HPDE6-E6E7 (cell line): ENCODE data around the gene IGLL5.
"Not testable (repeated sequence)": the region's sequence is repeated elsewhere in the genome, so short reads cannot be mapped to it uniquely, and the experiment has no call there.

Source experiments
- DNase-seq: peaks from one replicate; pipeline ENCODE4 v3.0.0; 2011; ENCODE audit warnings: missing footprints; ENCODE audit errors: extremely low spot score

Gene IGLL5

GRCh38 chr22:22900527-22901205, 13.1 kb downstream of the IGLL5 start:
- DNase-seq, result not testable (repeated sequence)

DNA sequence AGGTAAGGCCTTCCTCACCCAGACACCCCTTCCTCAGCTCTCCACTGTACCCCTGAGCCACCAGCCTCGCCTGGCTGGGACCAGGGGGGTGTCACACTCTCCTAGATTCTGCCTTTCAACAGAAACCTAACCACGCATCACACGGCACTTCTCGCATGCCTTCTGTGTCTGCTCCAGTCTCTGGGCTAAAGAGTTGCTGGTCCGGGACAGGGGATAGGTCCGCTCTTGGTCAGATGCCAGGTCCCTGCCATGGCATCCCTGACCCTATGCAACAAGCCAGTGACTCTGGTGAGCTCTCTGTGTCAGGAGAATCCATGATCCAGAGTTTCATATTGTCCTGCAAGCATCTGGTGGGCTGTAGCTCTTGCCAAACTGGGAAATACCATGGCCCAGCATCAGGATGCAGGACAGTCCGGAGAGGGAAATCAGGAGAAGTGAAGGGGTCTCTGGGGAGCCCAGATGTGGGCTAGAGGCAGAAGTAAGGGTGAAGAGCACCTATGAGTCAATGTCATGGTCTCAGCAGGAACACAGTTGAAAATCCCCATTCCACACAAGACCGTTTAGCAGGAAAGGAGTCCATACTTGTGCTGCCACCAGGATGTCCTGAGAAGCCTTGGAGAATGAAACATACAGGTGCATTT, 14.1 kb downstream of the IGLL5 start:
- DNase-seq, result no peak

DNA sequence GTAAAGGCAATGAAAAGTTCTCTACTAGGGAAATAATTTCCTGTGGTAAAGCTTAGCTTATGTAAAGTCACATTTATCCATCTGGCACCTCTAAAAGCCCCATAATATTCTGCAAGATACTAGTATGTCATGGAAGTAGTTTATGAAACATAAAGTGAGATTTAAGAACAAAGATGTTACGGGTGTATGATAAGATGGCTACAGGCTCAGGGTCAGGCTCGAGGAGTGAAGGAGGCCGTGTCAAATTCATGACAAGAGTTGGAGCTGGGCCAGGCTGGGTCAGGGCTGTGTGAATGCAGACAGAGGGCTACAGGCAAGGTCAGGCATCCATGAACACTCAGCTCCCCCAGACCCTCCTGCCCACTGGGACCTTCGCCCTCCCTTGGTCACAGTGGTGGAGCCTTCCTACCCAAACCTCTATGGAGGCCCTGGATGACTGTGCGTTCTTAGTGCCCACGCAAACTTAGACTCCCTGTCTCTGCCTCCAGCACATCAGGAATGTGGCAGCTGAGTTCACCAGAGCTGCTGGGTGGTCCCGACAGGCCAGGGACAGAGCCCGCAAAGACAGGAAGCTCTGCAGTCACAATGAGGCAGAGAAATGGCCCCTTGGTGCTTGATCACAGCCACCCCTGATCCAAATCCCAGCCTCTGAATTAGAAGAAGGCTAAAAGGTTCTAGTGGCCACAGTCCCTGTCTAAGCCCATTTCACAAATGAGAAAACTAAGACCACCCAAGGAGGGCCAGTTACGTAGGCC, 14.8 kb downstream of the IGLL5 start:
- DNase-seq, result no peak

DNA sequence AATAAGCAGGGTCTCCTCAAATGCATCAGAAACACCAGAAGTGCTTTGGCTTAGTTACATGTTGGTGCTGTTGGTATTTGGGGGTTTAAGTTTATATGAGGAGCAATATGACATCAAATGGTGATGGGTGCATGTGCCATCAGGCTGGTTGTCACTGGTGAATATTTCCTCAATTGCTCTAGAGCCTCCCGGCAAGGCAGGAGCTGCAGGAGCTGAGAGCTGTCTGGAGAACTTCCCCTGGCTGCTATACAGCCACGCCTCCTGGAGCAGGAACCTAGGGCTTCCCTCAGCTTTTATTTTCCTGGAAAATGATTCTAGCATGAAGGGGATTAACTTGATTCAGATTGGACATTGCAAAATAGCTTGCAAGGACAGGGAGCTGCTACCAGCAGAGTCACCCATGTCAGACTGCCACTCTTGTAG, 15.8 kb downstream of the IGLL5 start:
- DNase-seq, result no peak

DNA sequence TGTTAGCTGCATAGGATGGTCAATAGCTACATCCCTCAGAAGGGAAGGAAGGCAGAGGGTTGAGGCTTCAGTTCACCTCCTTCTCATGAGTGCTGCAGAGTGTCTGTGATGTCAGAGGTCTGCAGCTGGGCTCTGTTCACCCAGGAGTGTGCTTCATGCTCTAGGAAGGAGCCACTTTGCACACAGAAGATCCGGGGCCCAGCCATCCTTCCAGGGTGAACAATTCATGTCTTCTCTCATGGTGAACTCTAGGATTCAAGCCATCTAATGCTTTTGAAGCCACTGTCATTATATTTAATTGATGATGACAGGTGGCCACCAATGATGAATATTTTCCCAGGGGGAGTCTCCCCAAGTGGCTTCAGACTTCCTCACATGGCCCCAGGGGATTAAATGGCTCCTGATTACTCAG, 16.2 kb downstream of the IGLL5 start:
- DNase-seq, result not testable (repeated sequence)

- DNase-seq, result not testable (repeated sequence)
Measured at GRCh38 chr22:22904736-22905135, 17.1 kb downstream of the IGLL5 start.

DNA sequence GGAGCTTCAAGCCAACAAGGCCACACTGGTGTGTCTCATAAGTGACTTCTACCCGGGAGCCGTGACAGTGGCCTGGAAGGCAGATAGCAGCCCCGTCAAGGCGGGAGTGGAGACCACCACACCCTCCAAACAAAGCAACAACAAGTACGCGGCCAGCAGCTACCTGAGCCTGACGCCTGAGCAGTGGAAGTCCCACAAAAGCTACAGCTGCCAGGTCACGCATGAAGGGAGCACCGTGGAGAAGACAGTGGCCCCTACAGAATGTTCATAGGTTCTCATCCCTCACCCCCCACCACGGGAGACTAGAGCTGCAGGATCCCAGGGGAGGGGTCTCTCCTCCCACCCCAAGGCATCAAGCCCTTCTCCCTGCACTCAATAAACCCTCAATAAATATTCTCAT, 18.8 kb downstream of the IGLL5 start:
- DNase-seq, result not testable (repeated sequence)

GRCh38 chr22:22906907-22907550, 19.4 kb downstream of the IGLL5 start:
- DNase-seq, result no peak

DNA sequence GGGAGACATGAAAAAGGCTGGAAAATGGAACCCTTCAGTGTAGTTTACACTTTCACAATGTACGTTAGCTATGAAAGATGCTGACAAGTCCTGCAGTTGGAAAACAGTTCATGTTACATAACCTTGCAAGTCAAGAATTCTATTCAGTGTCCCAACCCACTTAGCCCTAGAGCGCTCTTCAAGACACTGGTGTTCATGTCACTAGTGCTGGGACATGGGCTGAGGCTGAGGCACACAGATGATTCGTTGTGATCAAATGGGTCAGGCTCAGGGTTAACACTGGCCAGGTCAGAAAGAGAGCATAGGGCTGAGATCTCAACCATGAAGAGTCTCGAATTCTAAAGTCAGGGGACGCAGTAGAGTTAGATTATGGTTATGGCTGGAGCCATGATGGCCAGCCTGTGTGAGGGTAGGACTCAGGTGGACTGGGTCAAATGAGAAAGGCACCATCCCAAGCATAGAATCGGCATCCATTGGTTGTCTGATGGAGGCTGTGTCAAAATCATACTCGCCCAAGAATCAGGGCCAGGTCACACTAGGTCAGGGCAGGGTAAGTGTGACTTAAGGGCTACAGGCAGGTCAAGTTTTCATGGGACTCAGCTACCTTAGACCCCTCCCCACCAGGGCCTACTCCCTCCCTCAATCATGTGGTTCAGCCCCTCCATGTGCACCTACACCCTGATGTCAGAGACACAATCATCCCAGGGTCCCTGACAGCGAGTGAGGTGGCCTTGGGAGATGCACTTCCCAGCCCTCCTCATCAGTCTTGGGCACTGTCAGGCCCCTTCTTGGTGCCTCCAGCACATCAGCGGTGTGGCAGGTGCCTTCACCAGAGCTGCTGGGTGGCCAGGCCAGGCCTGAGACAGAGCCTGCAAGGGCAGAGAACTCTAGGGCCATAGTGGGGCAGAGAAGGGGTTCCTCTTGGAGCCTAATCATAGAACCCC, 20.2 kb downstream of the IGLL5 start:
- no peak for DNase-seq

DNA sequence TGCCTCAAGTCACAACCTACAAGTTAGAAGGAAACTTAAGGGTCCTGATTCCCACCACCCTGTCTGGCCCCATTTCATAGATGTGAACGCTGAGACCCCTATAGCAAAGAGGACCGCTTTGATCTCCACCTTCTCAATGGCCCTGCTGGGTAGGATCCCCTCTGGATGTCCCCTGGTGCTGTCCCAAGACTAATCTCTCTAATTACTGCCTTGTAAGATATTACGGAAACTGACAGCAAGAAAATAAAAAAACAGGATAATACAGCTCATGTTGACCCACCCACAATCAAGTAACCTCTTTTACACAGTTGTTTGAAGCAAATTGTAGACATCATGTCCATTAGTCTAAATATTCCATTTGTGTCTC, 20.9 kb downstream of the IGLL5 start:
- no peak for DNase-seq

GRCh38 chr22:22908941-22909604, 21.5 kb downstream of the IGLL5 start:
- DNase-seq, result no peak

- no peak for DNase-seq
Measured at GRCh38 chr22:22909605-22910271, 22.1 kb downstream of the IGLL5 start.

- no peak for DNase-seq
Measured at GRCh38 chr22:22910272-22911240, 22.9 kb downstream of the IGLL5 start.

GRCh38 chr22:22911327-22912134, 23.9 kb downstream of the IGLL5 start:
- no peak for DNase-seq

- DNase-seq, result no peak
Measured at GRCh38 chr22:22912135-22912987, 24.7 kb downstream of the IGLL5 start.

GRCh38 chr22:22912988-22913253, 25.3 kb downstream of the IGLL5 start:
- no peak for DNase-seq

- DNase-seq, result no peak
Measured at GRCh38 chr22:22913989-22914388, 26.4 kb downstream of the IGLL5 start.
